ENCODE measurements around the gene STK39.

Gene STK39

GRCh38 chr2:167981945-167982344 lies 265.4 kb downstream of the STK39 start:
- no peak for DNase-seq

- DNase-seq = no peak
These were observed 267.0 kb downstream of the STK39 start for GRCh38 chr2:167980439-167980838.

DNA sequence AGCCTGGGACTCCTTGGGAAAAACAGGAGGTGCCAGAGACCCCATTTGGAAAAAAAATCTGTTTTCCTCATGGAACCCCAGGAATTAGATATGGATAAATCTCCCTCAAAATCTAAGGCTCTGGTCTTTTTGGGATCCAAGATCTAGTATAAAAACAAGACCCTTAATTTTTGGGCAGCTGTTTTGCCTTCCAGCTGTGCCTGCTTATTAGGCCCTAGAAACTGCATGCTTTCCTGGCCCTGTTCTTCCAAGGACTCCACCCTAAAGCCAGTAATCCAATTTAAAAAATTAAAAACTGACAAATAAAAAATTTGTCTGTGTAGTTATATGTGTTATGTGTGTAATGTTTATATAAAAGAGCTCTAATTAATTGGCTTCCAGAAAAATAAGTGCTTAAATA lies 274.6 kb downstream of the STK39 start:
- DNase-seq = no peak

- no peak for DNase-seq
These were observed 275.4 kb downstream of the STK39 start for GRCh38 chr2:167972020-167972419.

- no peak for DNase-seq
These were observed 280.2 kb downstream of the STK39 start for GRCh38 chr2:167966937-167967913.

DNA sequence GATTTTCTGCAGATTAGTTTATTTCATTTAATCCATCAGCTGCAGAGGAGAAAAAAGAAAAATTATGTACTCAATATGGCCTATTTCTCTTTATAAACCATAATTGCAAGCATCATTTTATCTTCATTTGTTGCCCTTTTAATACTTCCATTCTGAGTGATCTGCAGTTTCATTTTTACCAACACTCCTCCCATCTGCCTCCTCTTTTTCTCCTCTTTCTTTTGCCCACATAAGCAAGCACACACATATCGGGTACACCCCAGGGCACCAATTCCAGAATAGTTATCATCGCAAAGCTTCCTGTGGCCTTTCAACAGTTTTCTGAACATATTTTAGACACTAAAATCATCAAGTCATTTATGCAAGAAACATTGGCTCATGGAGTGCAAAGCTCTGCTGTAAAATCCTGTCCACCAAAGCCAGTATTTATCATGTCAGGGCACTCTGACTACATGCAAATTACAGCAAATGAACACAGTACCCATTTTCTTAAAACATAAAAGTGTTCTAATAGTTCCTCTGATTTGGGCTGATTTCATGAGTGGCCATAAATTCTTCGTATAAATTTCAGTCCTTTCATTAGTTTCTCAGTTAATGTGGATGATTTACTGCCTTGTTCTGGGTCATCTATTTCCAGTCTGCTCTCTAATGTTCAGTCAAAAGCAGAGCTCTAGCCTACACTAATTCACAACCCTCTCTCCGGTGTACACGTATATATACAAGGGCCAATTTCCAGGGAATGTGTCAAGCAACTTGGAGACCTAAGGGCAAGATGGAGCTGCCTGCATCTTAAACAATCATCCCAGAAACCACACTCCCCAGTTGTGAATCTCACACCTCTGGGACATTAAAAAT lies 281.3 kb downstream of the STK39 start:
- DNase-seq = no peak

DNA sequence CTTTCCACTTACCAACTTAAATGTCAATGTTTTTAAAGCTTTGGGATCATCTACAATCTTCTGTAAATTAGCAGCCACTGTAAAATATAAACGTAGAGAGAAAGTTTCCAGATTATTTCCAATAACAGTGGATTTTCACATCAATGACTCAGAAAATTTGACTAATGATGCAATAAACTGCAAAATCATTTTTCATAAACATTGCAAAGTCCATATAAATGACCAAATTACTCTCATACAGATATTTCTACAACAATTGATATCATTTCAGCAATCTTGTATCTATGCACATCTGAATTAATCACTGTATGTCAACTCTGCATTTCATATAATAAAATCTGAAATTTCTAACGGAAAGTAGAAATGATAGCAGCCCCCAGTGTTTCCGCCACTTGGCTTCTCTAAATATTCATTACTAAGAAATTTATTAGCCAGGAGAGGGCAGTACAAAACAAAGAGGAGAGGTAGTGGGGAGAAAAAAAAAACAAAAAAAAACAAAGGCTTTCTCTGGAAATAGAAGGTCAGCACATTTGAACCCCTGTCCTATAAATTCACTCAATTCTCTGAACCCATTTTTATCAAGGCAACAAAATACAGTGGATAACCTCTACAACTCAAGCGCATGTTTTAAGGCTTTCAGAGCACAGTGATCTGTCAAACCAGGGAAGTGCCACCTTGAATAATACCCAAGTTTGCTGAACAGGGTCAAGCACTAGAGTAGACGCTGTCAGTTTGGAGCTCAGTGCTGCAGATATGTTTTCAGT lies 282.6 kb downstream of the STK39 start:
- no peak for DNase-seq

GRCh38 chr2:167963899-167964649 lies 283.3 kb downstream of the STK39 start:
- DNase-seq = no peak

DNA sequence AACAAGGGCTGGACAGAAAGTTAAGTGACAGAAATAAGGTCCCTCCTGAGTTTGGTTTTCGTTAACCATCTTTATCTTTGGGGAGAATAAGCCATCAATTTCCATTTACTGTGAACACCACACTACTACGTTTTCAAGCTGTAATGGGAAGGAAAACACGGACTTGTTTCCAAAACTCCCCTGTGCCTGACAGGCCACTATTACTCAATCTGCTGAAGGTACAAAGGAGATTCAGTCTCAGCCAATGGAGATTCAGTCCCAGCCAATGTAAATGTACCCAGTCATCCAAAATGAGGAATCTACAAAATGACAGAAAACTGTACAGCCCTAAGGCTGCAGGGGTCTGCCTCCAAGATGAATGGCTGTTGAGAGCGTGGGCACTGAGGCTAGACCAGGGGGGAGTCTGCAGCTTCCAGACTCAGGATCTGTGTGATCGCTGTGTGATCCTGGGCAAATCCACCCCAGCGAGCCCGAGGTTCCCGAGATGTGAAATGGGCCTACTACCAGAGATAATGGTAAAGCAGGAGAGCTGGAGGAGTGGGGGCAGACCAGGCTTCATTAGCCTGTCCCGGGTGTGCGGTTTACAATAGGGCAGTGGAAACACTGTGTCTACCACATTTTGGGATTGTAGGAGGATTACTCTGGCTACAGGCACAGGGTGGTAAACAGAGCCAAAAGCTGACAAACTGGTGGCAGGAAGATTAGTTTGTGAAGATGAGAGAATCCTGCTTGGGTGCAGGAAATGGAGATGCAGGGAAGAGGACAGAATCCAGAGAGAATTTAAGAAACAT lies 284.8 kb downstream of the STK39 start:
- no peak for DNase-seq

- no peak for DNase-seq
These were observed 285.8 kb downstream of the STK39 start for GRCh38 chr2:167961536-167962048.

- no peak for DNase-seq
These were observed 287.2 kb downstream of the STK39 start for GRCh38 chr2:167960089-167960747.

DNA sequence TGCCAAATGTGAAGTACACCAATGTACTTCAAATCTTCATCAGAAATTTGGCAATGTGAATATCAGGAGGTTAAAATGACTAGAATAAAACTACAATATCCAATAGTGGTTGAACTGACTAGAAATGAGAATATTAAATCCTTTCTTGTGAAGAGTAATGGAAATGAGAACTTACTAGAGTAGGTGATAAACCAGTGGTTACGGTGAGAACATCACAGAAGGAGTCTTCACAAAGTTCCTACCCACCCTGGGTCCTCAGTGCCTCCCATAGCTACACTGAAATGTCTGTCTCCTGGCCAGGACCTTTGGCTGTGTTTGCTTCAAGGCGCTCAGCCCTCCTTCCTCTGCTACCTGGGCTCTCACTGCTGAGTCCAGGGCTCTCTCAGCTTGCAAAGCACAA lies 289.7 kb downstream of the STK39 start:
- no peak for DNase-seq

DNA sequence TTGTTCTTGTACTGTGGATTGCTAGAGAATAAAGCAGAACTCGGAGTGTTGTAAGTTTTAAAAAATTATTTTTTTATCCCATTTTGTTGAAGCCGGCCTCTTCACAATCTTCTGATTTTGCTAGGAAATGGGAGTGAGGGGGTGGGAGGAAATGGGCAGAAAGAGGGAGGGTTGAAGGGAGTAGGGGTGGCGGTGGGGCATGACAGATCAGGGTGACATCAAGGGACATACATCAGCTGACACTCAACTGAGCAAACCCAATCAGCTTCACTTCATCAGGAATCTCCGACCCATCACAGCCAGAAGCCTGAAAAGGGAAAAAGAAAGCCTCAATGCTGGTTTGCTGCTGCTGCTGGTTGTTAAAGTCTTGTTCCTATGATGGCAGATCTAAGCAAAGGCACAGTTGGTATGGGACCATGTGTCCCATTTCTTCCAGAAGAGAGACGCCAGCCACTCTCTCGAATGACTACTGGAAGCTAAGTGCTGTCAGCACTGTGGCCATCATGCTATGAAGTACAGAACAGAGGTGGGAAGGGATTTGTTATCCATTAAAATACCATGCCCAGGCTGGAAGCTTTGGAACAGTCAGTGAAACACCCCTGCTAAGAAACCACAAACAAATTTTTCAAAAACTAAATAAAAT lies 292.0 kb downstream of the STK39 start:
- no peak for DNase-seq

DNA sequence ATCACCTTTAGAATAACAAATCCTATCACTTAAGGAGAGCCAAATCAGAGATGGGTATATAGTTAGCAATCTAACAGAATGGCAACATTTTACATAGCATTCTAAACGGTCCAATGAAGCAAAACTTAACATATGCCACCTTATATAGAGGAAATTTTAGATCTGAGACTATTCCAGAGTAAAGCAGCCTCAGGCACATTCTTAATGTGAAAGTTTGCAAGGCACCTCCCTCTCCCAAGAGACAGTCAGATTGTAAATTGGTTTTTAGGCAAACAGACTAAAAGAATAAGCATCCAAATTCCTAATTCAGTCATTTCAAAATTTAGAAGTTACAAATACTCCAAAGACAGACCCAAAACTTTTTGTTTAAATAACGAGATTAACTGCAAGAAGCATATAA lies 292.9 kb downstream of the STK39 start:
- DNase-seq = no peak

GRCh38 chr2:167953776-167954175 lies 293.6 kb downstream of the STK39 start:
- DNase-seq = no peak

- no peak for DNase-seq
These were observed 296.8 kb downstream of the STK39 start for GRCh38 chr2:167950571-167950970.

DNA sequence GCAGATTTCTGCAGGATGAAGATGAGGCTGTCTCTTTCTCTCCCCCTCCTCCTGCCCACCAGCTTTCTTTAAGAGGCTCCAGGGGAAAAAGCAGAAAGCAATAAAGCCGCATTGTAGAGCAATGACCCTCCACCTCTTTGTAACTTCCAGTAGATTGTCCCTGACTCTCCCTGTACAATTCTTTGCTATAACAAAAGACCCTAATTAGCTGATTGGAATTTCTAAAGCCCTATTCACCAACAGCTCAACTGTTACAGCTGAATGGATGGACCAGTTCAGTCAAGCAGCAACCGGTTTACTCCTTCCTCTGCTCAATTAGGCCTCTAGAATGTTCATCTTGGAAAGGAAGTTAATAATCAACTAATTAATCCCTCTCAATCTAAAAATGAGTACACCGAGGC lies 301.0 kb downstream of the STK39 start:
- no peak for DNase-seq

DNA sequence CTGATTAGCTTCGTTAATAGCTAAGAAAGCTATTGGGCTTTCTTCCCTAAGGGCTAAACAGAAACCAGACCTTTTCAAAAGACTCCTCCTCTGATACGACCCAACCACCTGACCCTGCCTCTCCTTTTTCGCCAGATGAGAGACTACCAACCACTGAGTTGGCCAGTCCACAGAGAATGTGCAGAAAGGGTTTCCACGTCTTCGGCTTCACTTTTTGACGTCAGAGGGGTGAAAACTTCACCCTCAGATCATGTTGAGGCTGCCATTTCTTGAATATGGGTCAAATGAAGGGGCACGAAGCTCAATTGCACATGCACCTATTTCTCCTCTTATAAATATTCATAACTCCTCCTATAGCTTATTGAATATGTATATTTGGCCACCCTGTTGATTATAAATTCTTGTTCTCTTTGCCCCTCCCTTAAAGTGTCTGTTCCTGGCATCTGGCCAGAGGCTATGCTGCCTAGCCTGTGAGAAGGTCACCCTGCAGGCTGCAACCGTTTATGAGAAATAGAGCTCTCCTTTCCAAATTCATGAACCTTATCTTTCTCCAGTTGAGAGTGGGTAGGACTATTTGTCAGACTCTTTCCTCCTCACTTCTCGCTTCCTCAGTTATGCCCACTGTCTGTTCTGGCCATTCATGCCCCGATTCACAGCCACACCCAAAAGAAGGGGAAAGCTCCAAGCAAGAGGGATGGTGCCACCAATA lies 301.6 kb downstream of the STK39 start:
- no peak for DNase-seq

Data from activated T-cell treated with anti-CD3 and anti-CD28 coated beads for 4 hours (primary cell).